H1 (cell line): ENCODE measurements around the gene C3orf85. TPM values are rescaled to one million over a fixed set of nuclear protein-coding genes. Genes with fewer than 3 reads are reported as not detected.

Experiments used
- CTCF ChIA-PET: fragments of 300-600 bp; sonication (Branson Sonifier 250); formaldehyde crosslinking; loops from one replicate; lab custom pipeline; 2021; ENCODE audit not compliant: partially characterized antibody; lab: Charles Lee
- POLR2A ChIA-PET: fragments of 300-600 bp; sonication (Branson Sonifier 250); formaldehyde crosslinking; loops from one replicate; lab custom pipeline; 2021; ENCODE audit warnings: inconsistent platforms; ENCODE audit not compliant: partially characterized antibody; lab: Charles Lee
- DNase-seq, 2 experiments: peaks; one replicate each; pipeline versions ENCODE4 v3.0.0 to v3.0.0-alpha.2; 2010 to 2022; ENCODE audit warnings: low spot score in 2 of 2, low read depth in 1 of 2, mixed read lengths in 1 of 2
- FAIRE-seq: peaks from 2 replicates; lab custom pipeline; 2011; peaks lifted over from hg19 to GRCh38; lab: Jason Lieb, UNC
- H2AFZ ChIP-seq: 2 replicates; pipeline ENCODE4 v1.8.1; 2012; ENCODE audit warnings: low read length, inconsistent platforms
- H2AK5ac ChIP-seq: 2 replicates; pipeline ENCODE4 v1.6.1; 2013; ENCODE audit warnings: low read depth, low read length
- H2BK120ac ChIP-seq: replicated peaks from 2 replicates; pipeline ENCODE3; 2013; ENCODE audit warnings: low read depth, low read length, inconsistent platforms
- H2BK12ac ChIP-seq: 2 replicates; pipeline ENCODE4 v1.6.1; 2013; ENCODE audit warnings: low read depth, low read length
- H2BK15ac ChIP-seq: 2 replicates; pipeline ENCODE4 v1.6.1; 2013; ENCODE audit warnings: low read length
- H2BK20ac ChIP-seq: 2 replicates; pipeline ENCODE4 v1.6.1; 2013; ENCODE audit warnings: low read length
- H2BK5ac ChIP-seq: 2 replicates; pipeline ENCODE4 v1.6.1; 2013; ENCODE audit warnings: low read depth, low read length
- H3K14ac ChIP-seq: 2 replicates; pipeline ENCODE4 v1.6.1; 2013; ENCODE audit warnings: inconsistent platforms; ENCODE audit not compliant: insufficient read length
- H3K18ac ChIP-seq: 2 replicates; pipeline ENCODE4 v1.6.1; 2013; ENCODE audit warnings: low read length; ENCODE audit errors: extremely low read depth
- H3K23ac ChIP-seq: 2 replicates; pipeline ENCODE4 v1.6.1; 2013; ENCODE audit warnings: inconsistent platforms; ENCODE audit not compliant: insufficient read length
- H3K23me2 ChIP-seq: 2 replicates; pipeline ENCODE4 v1.6.1; 2013; ENCODE audit warnings: low read depth, low read length
- H3K27ac ChIP-seq: 2 replicates; pipeline ENCODE4 v1.6.1; 2011; ENCODE audit warnings: low read depth, low read length, inconsistent platforms
- H3K27me3 ChIP-seq, 4 experiments: replicated peaks in 1 of 4; 1 replicate in 1 of 4; 2 replicates in 3 of 4; pipeline versions ENCODE4 v1.6.1 to v1.8.1; 2011 to 2013; ENCODE audit warnings: low read length in 3 of 4, mild to moderate bottlenecking in 3 of 4, inconsistent platforms in 2 of 4, mixed read lengths in 2 of 4, moderate library complexity in 1 of 4; ENCODE audit not compliant: control insufficient read depth in 3 of 4, insufficient read depth in 3 of 4; ENCODE audit errors: extremely low read depth in 1 of 4
- H3K36me3 ChIP-seq, 4 experiments: 2 replicates each; pipeline versions ENCODE4 v1.6.1 to v1.8.1; 2011 to 2013; ENCODE audit warnings: mild to moderate bottlenecking in 4 of 4, low read length in 3 of 4, moderate library complexity in 2 of 4, control low read depth in 1 of 4, inconsistent platforms in 1 of 4; ENCODE audit not compliant: insufficient read depth in 4 of 4, control insufficient read depth in 2 of 4
- H3K4ac ChIP-seq: replicated peaks from 2 replicates; pipeline ENCODE3; 2013; ENCODE audit warnings: low read length, low read depth, mixed read lengths, inconsistent platforms; ENCODE audit not compliant: insufficient read length
- H3K4me1 ChIP-seq, 4 experiments: replicated peaks in 1 of 4; 1 replicate in 1 of 4; 2 replicates in 3 of 4; pipeline versions ENCODE4 v1.6.1 to v1.8.1; 2011 to 2013; ENCODE audit warnings: low read length in 3 of 4, inconsistent platforms in 2 of 4, mixed read lengths in 1 of 4; ENCODE audit not compliant: insufficient read depth in 4 of 4, control insufficient read depth in 3 of 4
- H3K4me2 ChIP-seq, 2 experiments: 2 replicates each; pipeline versions ENCODE4 v1.6.1 to v1.8.1; 2011 to 2013; ENCODE audit warnings: low read depth in 2 of 2, low read length in 2 of 2, control low read depth in 1 of 2, inconsistent platforms in 1 of 2, mild to moderate bottlenecking in 1 of 2; ENCODE audit not compliant: insufficient read depth in 1 of 2
- H3K4me3 ChIP-seq, 4 experiments: fragments of 200-600, 300-600 bp in 1 of 4; sonication (generic), shearing (Covaris generic), sonication (Bioruptor Twin) in 1 of 4; 2 replicates each; pipeline versions ENCODE4 v1.5.1 to v1.8.1; 2011 to 2016; ENCODE audit warnings: low read length in 4 of 4, low read depth in 3 of 4, control low read depth in 2 of 4, inconsistent platforms in 2 of 4, mild to moderate bottlenecking in 2 of 4, mixed read lengths in 1 of 4, moderate library complexity in 1 of 4; ENCODE audit not compliant: insufficient read depth in 2 of 4; ENCODE audit errors: extremely low read depth in 1 of 4
- H3K56ac ChIP-seq: replicated peaks from 2 replicates; pipeline ENCODE3; 2013; ENCODE audit warnings: low read depth, mild to moderate bottlenecking, mixed read lengths, low read length, inconsistent platforms; ENCODE audit not compliant: insufficient read length
- H3K79me1 ChIP-seq: 2 replicates; pipeline ENCODE4 v1.6.1; 2013; ENCODE audit warnings: low read depth, low read length, control low read depth
- H3K79me2 ChIP-seq, 2 experiments: 2 replicates each; pipeline versions ENCODE4 v1.6.1 to v1.8.1; 2012 to 2013; ENCODE audit warnings: low read length in 2 of 2, mild to moderate bottlenecking in 2 of 2, inconsistent platforms in 1 of 2; ENCODE audit not compliant: insufficient read depth in 2 of 2, control insufficient read depth in 1 of 2
- H3K9ac ChIP-seq, 4 experiments: replicated peaks in 1 of 4; 1 replicate in 1 of 4; 2 replicates in 3 of 4; pipeline versions ENCODE4 v1.6.1 to v1.8.1; 2011 to 2013; ENCODE audit warnings: low read depth in 3 of 4, low read length in 3 of 4, control low read depth in 2 of 4, mild to moderate bottlenecking in 2 of 4, moderate library complexity in 2 of 4, inconsistent platforms in 1 of 4; ENCODE audit errors: extremely low read depth in 1 of 4
- H3K9me3 ChIP-seq, 2 experiments: 2 replicates each; pipeline versions ENCODE4 v1.6.1 to v1.8.1; 2012 to 2013; ENCODE audit warnings: mild to moderate bottlenecking in 2 of 2, moderate library complexity in 2 of 2, control low read depth in 1 of 2, inconsistent platforms in 1 of 2, low read depth in 1 of 2, low read length in 1 of 2, mixed read lengths in 1 of 2; ENCODE audit not compliant: insufficient read depth in 2 of 2
- H4K20me1 ChIP-seq, 2 experiments: replicated peaks in 1 of 2; 2 replicates each; pipeline versions ENCODE3 to v1.8.1; 2011 to 2013; ENCODE audit warnings: inconsistent platforms in 2 of 2, low read length in 2 of 2, mild to moderate bottlenecking in 1 of 2; ENCODE audit not compliant: insufficient read depth in 2 of 2, control insufficient read depth in 1 of 2
- H4K5ac ChIP-seq: 2 replicates; pipeline ENCODE4 v1.6.1; 2013; ENCODE audit warnings: low read length, low read depth, mixed read lengths, inconsistent platforms; ENCODE audit not compliant: insufficient read length
- H4K8ac ChIP-seq: 2 replicates; pipeline ENCODE4 v1.8.0; 2013; ENCODE audit warnings: mild to moderate bottlenecking, moderate library complexity, low read length, inconsistent platforms; ENCODE audit not compliant: insufficient read depth; ENCODE audit errors: extremely low read depth
- H4K91ac ChIP-seq: replicated peaks from 2 replicates; pipeline ENCODE3; 2013; ENCODE audit warnings: low read length, mixed read lengths, inconsistent platforms; ENCODE audit not compliant: insufficient read length
- EZH2 ChIP-seq: fragments of 200-600 bp; sonication (generic); IDR thresholded peaks from 2 replicates; pipeline ENCODE4 v1.7.1; 2012; ENCODE audit warnings: low read depth, mild to moderate bottlenecking, moderate library complexity, low read length, inconsistent platforms; ENCODE audit not compliant: severe bottlenecking
- NANOG ChIP-seq: IDR thresholded peaks from 2 replicates; pipeline ENCODE4 v1.6.1; 2011; ENCODE audit warnings: low read length, low read depth, mild to moderate bottlenecking, inconsistent platforms; ENCODE audit not compliant: insufficient read depth, poor library complexity, severe bottlenecking
- POLR2AphosphoS5 ChIP-seq: IDR thresholded peaks from 2 replicates; pipeline ENCODE4 v1.6.1; 2011; ENCODE audit warnings: low read depth, low read length
- SAP30 ChIP-seq: fragments of 300-600 bp; sonication (generic); IDR thresholded peaks from 2 replicates; pipeline ENCODE4 v1.7.1; 2012; ENCODE audit warnings: low read length, moderate library complexity, mild to moderate bottlenecking, inconsistent platforms; ENCODE audit not compliant: insufficient read depth, insufficient replicate concordance
- polyA plus RNA-seq, 7 experiments: library from polyadenylated mRNA; depleted of rRNA in 3 of 7; stranded (reverse) in 5 of 7; unstranded in 2 of 7; fragments of >200 nt in 5 of 7; fragments of 200-250 nt in 2 of 7; gene quantifications; 1 replicate in 5 of 7; 2 replicates in 1 of 7; 4 replicates in 1 of 7; pipeline versions ENCODE4 v1.2.1 to v1.2.3, GENCODE V29; 2011 to 2013; ENCODE audit warnings: missing spikeins in 2 of 7, mixed read lengths in 2 of 7
- total RNA-seq: library from RNA; stranded (reverse); fragmentation: NEBNext Ultra II Directional; extraction: Animal tissue kit (Norgen Biotek cat#: 25700); gene quantifications from 2 replicates; pipeline ENCODE4 v1.2.1, GENCODE V29; 2021

C3orf85 gene
- total and polyA plus RNA-seq, 2 of the 8 experiments (the other 6 are each of a cell fraction or from before 2014, with no cell fraction given), result not detected

- H3K4ac ChIP-seq, result no peak overlapping the region
- no peak overlapping the region for H4K8ac ChIP-seq
- no peak overlapping the region for H3K27ac ChIP-seq
- no peaks in the 10 kb centered on the region for H3K79me1 ChIP-seq
- no peak for FAIRE-seq
- POLR2A ChIA-PET, result no interaction called here
- no peaks in the 10 kb centered on the region for H3K4me1 ChIP-seq
- H3K18ac ChIP-seq, result no peak overlapping the region
- no peaks in the 10 kb centered on the region for H3K36me3 ChIP-seq
- no peaks in the 10 kb centered on the region for H4K20me1 ChIP-seq
- H3K27me3 ChIP-seq, result no peaks in the 10 kb centered on the region
- CTCF ChIA-PET, result interaction anchor here (1.2 kb wide), 1 partner anchor 13 kb away, joined by 3 read pairs; no protein-coding TSS in a partner anchor
- H2BK5ac ChIP-seq, result no peak overlapping the region
- H2AFZ ChIP-seq, result no peak overlapping the region
- DNase-seq, result no peak
- no peak overlapping the region for H4K91ac ChIP-seq
- no peak overlapping the region for H2BK12ac ChIP-seq
- H3K4me2 ChIP-seq, result no peak overlapping the region
- no peaks in the 10 kb centered on the region for H3K23me2 ChIP-seq
- no peak overlapping the region for H3K14ac ChIP-seq
- H2AK5ac ChIP-seq, result no peak overlapping the region
- no peak overlapping the region for H4K5ac ChIP-seq
- H3K23ac ChIP-seq, result no peak overlapping the region
- H3K9ac ChIP-seq, result no peak overlapping the region
- H3K9me3 ChIP-seq, result peaks cover 0 to 13% of the 10 kb centered on the region in 2 experiments; a peak in 2 of 4 replicates
- no peak overlapping the region for H3K56ac ChIP-seq
- H2BK20ac ChIP-seq, result no peak overlapping the region
- no peak overlapping the region for H2BK120ac ChIP-seq
- H3K79me2 ChIP-seq, result no peaks in the 10 kb centered on the region
- no peak overlapping the region for H3K4me3 ChIP-seq
- no peak overlapping the region for H2BK15ac ChIP-seq
- no peak for TF ChIP-seq POLR2AphosphoS5
- TF ChIP-seq NANOG, result no peak
- no peak for TF ChIP-seq EZH2
- no peak for TF ChIP-seq SAP30
Observed at GRCh38 chr3:109125902-109126301, 10.6 kb upstream of the C3orf85 start.
